CD4-positive, alpha-beta memory T cell (primary cell): Measurements from ENCODE around the gene GALNT17. TPM values are rescaled to one million over a fixed set of nuclear protein-coding genes. Genes with fewer than 3 reads are reported as not detected.

Experiments
- CTCF ChIA-PET: fragments of 350-600 bp; sonication (Branson Sonifier 250); formaldehyde crosslinking; loops from one replicate; lab custom pipeline; 2021; ENCODE audit warnings: inconsistent platforms; ENCODE audit not compliant: partially characterized antibody; lab: Charles Lee
- POLR2A ChIA-PET: fragments of 350-600 bp; sonication (Branson Sonifier 250); formaldehyde crosslinking; loops from one replicate; lab custom pipeline; 2021; ENCODE audit not compliant: partially characterized antibody; lab: Charles Lee
- DNase-seq, 5 donors: peaks; one replicate each; pipeline versions ENCODE4 v3.0.0 to v3.0.0-alpha.2; 2020 to 2022; ENCODE audit warnings: mixed read lengths in 1 of 5
- H3K27ac ChIP-seq: one replicate; pipeline ENCODE4 v1.7.0; 2013; ENCODE audit warnings: low read depth, low read length
- H3K27me3 ChIP-seq: 2 replicates; pipeline ENCODE4 v1.7.0; 2013; ENCODE audit warnings: mild to moderate bottlenecking, low read length, moderate library complexity; ENCODE audit not compliant: insufficient read depth
- H3K36me3 ChIP-seq: 2 replicates; pipeline ENCODE4 v1.7.0; 2013; ENCODE audit warnings: mild to moderate bottlenecking, low read length, moderate library complexity; ENCODE audit not compliant: insufficient read depth
- H3K4me1 ChIP-seq: 2 replicates; pipeline ENCODE4 v1.7.0; 2013; ENCODE audit warnings: mild to moderate bottlenecking, low read length, moderate library complexity; ENCODE audit not compliant: insufficient read depth
- H3K4me3 ChIP-seq, 2 donors: one replicate each; pipeline ENCODE4 v1.7.0; 2013; ENCODE audit warnings: low read length in 2 of 2, mild to moderate bottlenecking in 1 of 2
- H3K9me3 ChIP-seq, 2 donors: one replicate each; pipeline ENCODE4 v1.7.0; 2013; ENCODE audit warnings: low read length in 2 of 2, control low read depth in 1 of 2; ENCODE audit not compliant: control insufficient read depth in 1 of 2
- H3K27ac Mint-ChIP-seq, 7 donors: one replicate each; pipeline ENCODE4 v1.8.0; 2020 to 2021; ENCODE audit warnings: mixed read lengths in 7 of 7, mild to moderate bottlenecking in 6 of 7, inconsistent platforms in 3 of 7, moderate library complexity in 3 of 7
- H3K27me3 Mint-ChIP-seq, 2 donors: one replicate each; pipeline ENCODE4 v1.8.0; 2020 to 2021; ENCODE audit warnings: mixed read lengths in 2 of 2
- H3K36me3 Mint-ChIP-seq, 2 donors: one replicate each; pipeline ENCODE4 v1.8.0; 2020 to 2021; ENCODE audit warnings: mixed read lengths in 2 of 2, inconsistent platforms in 1 of 2, mild to moderate bottlenecking in 1 of 2
- H3K4me1 Mint-ChIP-seq, 4 donors: one replicate each; pipeline ENCODE4 v1.8.0; 2020 to 2021; ENCODE audit warnings: mixed read lengths in 4 of 4, mild to moderate bottlenecking in 1 of 4
- H3K4me3 Mint-ChIP-seq, 8 donors: one replicate each; pipeline ENCODE4 v1.8.0; 2020 to 2021; ENCODE audit warnings: mixed read lengths in 8 of 8, mild to moderate bottlenecking in 7 of 8, moderate library complexity in 6 of 8, inconsistent platforms in 3 of 8
- H3K9me3 Mint-ChIP-seq, 8 donors: one replicate each; pipeline ENCODE4 v1.8.0; 2020 to 2021; ENCODE audit warnings: mixed read lengths in 8 of 8, mild to moderate bottlenecking in 5 of 8, inconsistent platforms in 3 of 8, moderate library complexity in 1 of 8
- intact Hi-C: fragments of 100-400 bp; cut with micrococcal nuclease; formaldehyde crosslinking; loops from one replicate; pipeline ENCODE4 v1.15.1; 2023
- polyA plus RNA-seq, 2 donors: library from polyadenylated mRNA; unstranded; fragments of 300-500 nt; fragmentation: Illumina TruSeq; gene quantifications; one replicate each; pipeline ENCODE4 v1.2.3, GENCODE V29; 2021
- total RNA-seq, 2 experiments: library from RNA; stranded (reverse); gene quantifications; one replicate each; pipeline ENCODE4 v1.2.3, GENCODE V29; 2021

The GALNT17 gene
- total and polyA plus RNA-seq, 4 experiments from 2014 or later: not detected

DNA sequence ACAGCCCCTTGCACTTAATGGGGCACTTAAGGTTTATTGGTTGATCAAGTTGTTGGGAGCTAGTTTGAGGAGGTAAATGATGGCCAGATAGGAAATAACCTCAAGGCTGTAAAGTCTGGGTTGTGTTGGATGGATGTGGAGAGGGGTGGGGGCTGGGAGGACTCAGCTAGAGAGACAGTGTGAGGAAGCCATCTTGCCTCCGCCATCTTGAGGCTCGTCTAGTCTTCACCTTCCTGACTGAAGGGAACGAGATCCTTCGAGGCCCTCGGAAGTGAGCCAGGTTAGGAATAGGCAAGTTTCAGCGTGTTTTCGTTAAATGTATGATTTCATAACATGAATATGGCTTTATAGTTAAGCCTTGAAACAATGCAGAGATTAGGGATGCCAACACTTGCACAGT is 5.5 kb downstream of the GALNT17 start:
- Mint-ChIP-seq H3K27me3 (peaks cover 0 to 6% of the 10 kb centered on the region in 2 donors), H3K4me3 (no peak overlapping the region), H3K27ac (no peak overlapping the region), H3K9me3 (peaks cover 0 to 18% (median 5%) of the 10 kb centered on the region in 8 donors), H3K4me1 (no peaks in the 10 kb centered on the region), H3K36me3 (no peaks in the 10 kb centered on the region)
- ChIA-PET POLR2A (no interaction called here), CTCF (no interaction called here)
- no peaks in the 10 kb centered on the region for H3K4me1 ChIP-seq
- no peak overlapping the region for H3K27ac ChIP-seq
- no peaks in the 10 kb centered on the region for H3K27me3 ChIP-seq
- no peak for DNase-seq
- H3K9me3 ChIP-seq: no peaks in the 10 kb centered on the region
- H3K4me3 ChIP-seq: no peak overlapping the region
- no peaks in the 10 kb centered on the region for H3K36me3 ChIP-seq
- intact Hi-C loops: no loop called here

GRCh38 chr7:71140264-71140663 is 8.3 kb downstream of the GALNT17 start:
- Mint-ChIP-seq H3K9me3 (peaks cover 0 to 23% (median 9%) of the 10 kb centered on the region in 8 donors), H3K27ac (no peak overlapping the region), H3K36me3 (no peaks in the 10 kb centered on the region), H3K4me1 (no peaks in the 10 kb centered on the region), H3K4me3 (no peak overlapping the region), H3K27me3 (no peaks in the 10 kb centered on the region)
- POLR2A ChIA-PET: no interaction called here
- H3K27me3 ChIP-seq: no peaks in the 10 kb centered on the region
- no peak for DNase-seq
- CTCF ChIA-PET: no interaction called here
- H3K4me3 ChIP-seq: no peak overlapping the region
- H3K27ac ChIP-seq: no peak overlapping the region
- intact Hi-C loops: no loop called here
- H3K36me3 ChIP-seq: no peaks in the 10 kb centered on the region
- H3K9me3 ChIP-seq: no peaks in the 10 kb centered on the region
- H3K4me1 ChIP-seq: no peaks in the 10 kb centered on the region

- H3K4me3 Mint-ChIP-seq: no peak overlapping the region
- H3K27me3 Mint-ChIP-seq: no peaks in the 10 kb centered on the region
- Histone ChIP-seq H3K4me3 (no peak overlapping the region), H3K36me3 (no peaks in the 10 kb centered on the region), H3K4me1 (no peaks in the 10 kb centered on the region), H3K27me3 (no peaks in the 10 kb centered on the region), H3K9me3 (no peaks in the 10 kb centered on the region), H3K27ac (no peak overlapping the region)
- CTCF ChIA-PET: no interaction called here
- no peaks in the 10 kb centered on the region for H3K36me3 Mint-ChIP-seq
- intact Hi-C loops: no loop called here
- peaks cover 2 to 38% (median 12%) of the 10 kb centered on the region in 8 donors for H3K9me3 Mint-ChIP-seq
- no peak overlapping the region for H3K27ac Mint-ChIP-seq
- POLR2A ChIA-PET: no interaction called here
- DNase-seq: no peak
- no peaks in the 10 kb centered on the region for H3K4me1 Mint-ChIP-seq
Measured at GRCh38 chr7:71144963-71145362, 13.0 kb downstream of the GALNT17 start.

DNA sequence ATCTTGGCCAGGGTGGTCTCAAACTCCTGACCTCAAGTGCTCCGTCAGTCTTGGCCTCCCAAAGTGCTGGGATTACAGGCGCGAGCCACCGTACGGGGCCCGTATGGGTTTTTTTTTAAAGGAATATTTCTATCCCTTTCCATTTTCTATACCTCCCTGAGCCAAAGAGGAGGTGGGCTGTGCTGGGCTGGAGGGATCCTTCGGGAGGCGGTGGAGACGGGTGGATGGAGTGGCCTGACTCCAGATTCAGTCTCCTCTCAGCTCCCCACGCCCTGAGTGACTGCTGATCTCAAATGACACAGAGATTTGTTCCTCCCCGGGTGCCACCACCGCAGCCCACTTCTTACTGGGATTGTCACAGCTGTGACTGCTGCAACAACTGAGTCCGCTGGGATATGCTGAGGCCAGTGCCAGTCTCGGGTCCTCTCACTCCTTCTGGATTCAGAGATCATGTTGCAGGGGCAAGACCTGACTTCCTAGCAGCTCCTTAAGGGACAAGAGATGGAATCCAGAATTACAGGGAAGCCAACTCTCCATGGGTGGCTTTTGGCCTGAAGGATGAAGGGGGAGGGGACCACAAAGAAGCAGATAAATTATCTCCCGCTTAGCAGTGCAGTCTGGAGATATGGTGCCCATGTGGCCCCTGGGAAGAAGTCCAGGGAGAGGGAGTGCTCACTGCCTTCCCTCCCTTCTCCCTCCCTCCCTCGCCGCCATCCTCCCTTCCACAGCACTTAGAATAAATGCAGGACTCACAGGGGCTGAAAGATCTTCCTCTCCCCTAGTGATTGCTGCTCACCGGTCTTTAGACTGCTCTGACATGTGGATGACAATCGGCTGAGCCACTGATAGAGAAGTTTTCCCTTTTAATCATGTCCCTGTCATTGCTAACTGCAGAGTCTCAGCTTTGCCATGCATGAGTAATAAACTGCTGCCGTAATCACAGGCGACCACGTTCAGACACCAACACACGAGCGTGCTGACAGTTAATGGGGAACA is 14.3 kb downstream of the GALNT17 start:
- no peaks in the 10 kb centered on the region for H3K36me3 Mint-ChIP-seq
- POLR2A ChIA-PET: no interaction called here
- no peaks in the 10 kb centered on the region for H3K9me3 ChIP-seq
- no peak overlapping the region for H3K4me3 Mint-ChIP-seq
- no peaks in the 10 kb centered on the region for H3K27me3 ChIP-seq
- H3K27ac Mint-ChIP-seq: no peak overlapping the region
- CTCF ChIA-PET: interaction anchor here (0.5 kb wide), 1 partner anchor 76 kb away, joined by 3 read pairs; no protein-coding TSS in a partner anchor
- intact Hi-C loops: no loop called here
- H3K27me3 Mint-ChIP-seq: no peaks in the 10 kb centered on the region
- H3K4me1 Mint-ChIP-seq: no peaks in the 10 kb centered on the region
- H3K27ac ChIP-seq: no peak overlapping the region
- no peaks in the 10 kb centered on the region for H3K36me3 ChIP-seq
- H3K4me1 ChIP-seq: no peaks in the 10 kb centered on the region
- H3K9me3 Mint-ChIP-seq: peaks cover 2 to 41% (median 13%) of the 10 kb centered on the region in 8 donors
- DNase-seq: no peak
- H3K4me3 ChIP-seq: no peak overlapping the region

- H3K27me3 ChIP-seq: no peaks in the 10 kb centered on the region
- CTCF ChIA-PET: no interaction called here
- H3K36me3 ChIP-seq: no peaks in the 10 kb centered on the region
- peaks cover 2 to 38% (median 11%) of the 10 kb centered on the region in 8 donors for H3K9me3 Mint-ChIP-seq
- POLR2A ChIA-PET: no interaction called here
- H3K36me3 Mint-ChIP-seq: no peaks in the 10 kb centered on the region
- no peaks in the 10 kb centered on the region for H3K9me3 ChIP-seq
- H3K27me3 Mint-ChIP-seq: no peaks in the 10 kb centered on the region
- intact Hi-C loops: no loop called here
- no peaks in the 10 kb centered on the region for H3K4me1 ChIP-seq
- H3K27ac Mint-ChIP-seq: no peak overlapping the region
- H3K4me3 Mint-ChIP-seq: no peak overlapping the region
- H3K4me1 Mint-ChIP-seq: no peaks in the 10 kb centered on the region
- no peak overlapping the region for H3K4me3 ChIP-seq
- H3K27ac ChIP-seq: no peak overlapping the region
- DNase-seq: no peak
Measured at GRCh38 chr7:71148098-71148497, 16.2 kb downstream of the GALNT17 start.

- H3K27me3 ChIP-seq: no peaks in the 10 kb centered on the region
- no peaks in the 10 kb centered on the region for H3K27me3 Mint-ChIP-seq
- no peaks in the 10 kb centered on the region for H3K36me3 Mint-ChIP-seq
- no peaks in the 10 kb centered on the region for H3K9me3 ChIP-seq
- H3K9me3 Mint-ChIP-seq: peaks cover 0 to 37% (median 7%) of the 10 kb centered on the region in 8 donors
- intact Hi-C loops: no loop called here
- no peak for DNase-seq
- H3K4me3 ChIP-seq: no peak overlapping the region
- no peak overlapping the region for H3K4me3 Mint-ChIP-seq
- POLR2A ChIA-PET: no interaction called here
- no peaks in the 10 kb centered on the region for H3K4me1 Mint-ChIP-seq
- H3K27ac ChIP-seq: no peak overlapping the region
- no peaks in the 10 kb centered on the region for H3K36me3 ChIP-seq
- no peaks in the 10 kb centered on the region for H3K4me1 ChIP-seq
- no peak overlapping the region for H3K27ac Mint-ChIP-seq
- CTCF ChIA-PET: no interaction called here
Measured at GRCh38 chr7:71155236-71155635, 23.3 kb downstream of the GALNT17 start.

- Mint-ChIP-seq H3K4me3 (no peak overlapping the region), H3K36me3 (no peaks in the 10 kb centered on the region), H3K4me1 (no peaks in the 10 kb centered on the region), H3K9me3 (peaks cover 0 to 35% (median 5%) of the 10 kb centered on the region in 8 donors), H3K27me3 (no peaks in the 10 kb centered on the region), H3K27ac (peak overlapping the region in 1 of 7 donors; percentile 69)
- Histone ChIP-seq H3K9me3 (no peaks in the 10 kb centered on the region), H3K4me1 (no peaks in the 10 kb centered on the region), H3K27me3 (no peaks in the 10 kb centered on the region), H3K36me3 (no peaks in the 10 kb centered on the region), H3K4me3 (no peak overlapping the region), H3K27ac (no peak overlapping the region)
- ChIA-PET POLR2A (no interaction called here), CTCF (no interaction called here)
- DNase-seq: no peak
- intact Hi-C loops: no loop called here
Measured at GRCh38 chr7:71157757-71158156, 25.8 kb downstream of the GALNT17 start.
